Activated CD8-positive, alpha-beta memory T cell treated with anti-CD3 and anti-CD28 coated beads, Interleukin-2, amount 10 ng/mL, durations not matched to agents 7 days and 5 days (primary cell): Measurements from ENCODE around the gene PHF12. TPM values are rescaled to one million over a fixed set of nuclear protein-coding genes. Genes with fewer than 3 reads are reported as not detected.

Experiments used
- ATAC-seq: fragments of 150-1000 bp; cut with Tn5 transposase; one replicate; pipeline ENCODE4 v1.10.0; 2021; ENCODE audit warnings: moderate library complexity
- CTCF ChIA-PET: fragments of 350-600 bp; sonication (Branson Sonifier 250); formaldehyde crosslinking; loops from one replicate; lab custom pipeline; 2021; ENCODE audit warnings: antibody characterized with exemption; lab: Charles Lee
- DNase-seq: peaks from one replicate; pipeline ENCODE4 v3.0.0-alpha.2; 2020
- H3K27ac Mint-ChIP-seq: one replicate; pipeline ENCODE4 v1.8.0; 2021; ENCODE audit warnings: mild to moderate bottlenecking, mixed read lengths
- H3K27me3 Mint-ChIP-seq: one replicate; pipeline ENCODE4 v1.8.0; 2021; ENCODE audit warnings: mixed read lengths
- H3K36me3 Mint-ChIP-seq: one replicate; pipeline ENCODE4 v1.8.0; 2021; ENCODE audit warnings: mild to moderate bottlenecking, mixed read lengths
- H3K4me1 Mint-ChIP-seq: one replicate; pipeline ENCODE4 v1.8.0; 2021; ENCODE audit warnings: mixed read lengths
- H3K4me3 Mint-ChIP-seq: one replicate; pipeline ENCODE4 v1.8.0; 2021; ENCODE audit warnings: mild to moderate bottlenecking, moderate library complexity, mixed read lengths
- H3K9me3 Mint-ChIP-seq: one replicate; pipeline ENCODE4 v1.8.0; 2022; ENCODE audit warnings: low read depth, mixed read lengths
- total RNA-seq, 2 experiments: library from RNA; stranded (reverse); gene quantifications; one replicate each; pipeline ENCODE4 v1.2.3, GENCODE V29; 2021

The PHF12 gene
- total RNA-seq, 2 experiments from 2014 or later, result 79.5 to 85.8 TPM

- H3K27me3 Mint-ChIP-seq, result no peaks in the 10 kb centered on the region
- no peak overlapping the region for H3K4me3 Mint-ChIP-seq
- H3K4me1 Mint-ChIP-seq, result peaks cover 42% of the 10 kb centered on the region
- H3K9me3 Mint-ChIP-seq, result no peaks in the 10 kb centered on the region
- CTCF ChIA-PET, result interaction anchor here (0.7 to 2.8 kb wide), 5 partner anchors 9 to 163 kb away, joined by 3 to 11 read pairs (median 3); partner anchors contain the start of gene TLCD1
- ATAC-seq (no peak), DNase-seq (no peak)
- peak overlapping the region; percentile 27 for H3K27ac Mint-ChIP-seq
- H3K36me3 Mint-ChIP-seq, result peaks cover 21% of the 10 kb centered on the region
These were observed 61.3 kb downstream of the PHF12 start for GRCh38 chr17:28889996-28890395.

GRCh38 chr17:28888832-28889231 lies 62.5 kb downstream of the PHF12 start:
- peaks cover 21% of the 10 kb centered on the region for H3K36me3 Mint-ChIP-seq
- CTCF ChIA-PET, result interaction anchor here (2.8 kb wide), 1 partner anchor 13 kb away, joined by 11 read pairs; no protein-coding TSS in a partner anchor
- no peak overlapping the region for H3K4me3 Mint-ChIP-seq
- no peak overlapping the region for H3K27ac Mint-ChIP-seq
- peaks cover 39% of the 10 kb centered on the region for H3K4me1 Mint-ChIP-seq
- no peak for ATAC-seq
- DNase-seq, result no peak
- no peaks in the 10 kb centered on the region for H3K9me3 Mint-ChIP-seq
- no peaks in the 10 kb centered on the region for H3K27me3 Mint-ChIP-seq

- Mint-ChIP-seq H3K4me3 (no peak overlapping the region), H3K27me3 (no peaks in the 10 kb centered on the region), H3K4me1 (peaks cover 30% of the 10 kb centered on the region), H3K9me3 (no peaks in the 10 kb centered on the region), H3K27ac (no peak overlapping the region), H3K36me3 (peaks cover 16% of the 10 kb centered on the region)
- CTCF ChIA-PET, result no interaction called here
- ATAC-seq, result no peak
- no peak for DNase-seq
These were observed 63.3 kb downstream of the PHF12 start for GRCh38 chr17:28887871-28888471.

- DNase-seq (no peak), ATAC-seq (no peak)
- H3K27ac Mint-ChIP-seq, result no peak overlapping the region
- no peaks in the 10 kb centered on the region for H3K27me3 Mint-ChIP-seq
- peaks cover 17% of the 10 kb centered on the region for H3K36me3 Mint-ChIP-seq
- CTCF ChIA-PET, result interaction anchor here (1.0 to 2.3 kb wide), 2 partner anchors 18 to 122 kb away, joined by 3 to 6 read pairs; no protein-coding TSS in a partner anchor
- H3K4me1 Mint-ChIP-seq, result peaks cover 14% of the 10 kb centered on the region
- no peaks in the 10 kb centered on the region for H3K9me3 Mint-ChIP-seq
- H3K4me3 Mint-ChIP-seq, result no peak overlapping the region
These were observed 65.4 kb downstream of the PHF12 start for GRCh38 chr17:28885951-28886350.

- Mint-ChIP-seq H3K27me3 (no peaks in the 10 kb centered on the region), H3K27ac (peak overlapping the region; percentile 1), H3K36me3 (peaks cover 15% of the 10 kb centered on the region), H3K4me3 (no peak overlapping the region), H3K9me3 (no peaks in the 10 kb centered on the region), H3K4me1 (peaks cover 9% of the 10 kb centered on the region)
- CTCF ChIA-PET, result interaction anchor here (0.8 to 2.3 kb wide), 3 partner anchors 14 to 122 kb away, joined by 3 to 6 read pairs (median 3); no protein-coding TSS in a partner anchor
- ATAC-seq, result no peak
- DNase-seq, result no peak
These were observed 66.0 kb downstream of the PHF12 start for GRCh38 chr17:28885363-28885762.

GRCh38 chr17:28883967-28884702 lies 67.2 kb downstream of the PHF12 start:
- Mint-ChIP-seq H3K4me1 (peaks cover 2% of the 10 kb centered on the region), H3K36me3 (peaks cover 15% of the 10 kb centered on the region), H3K27ac (no peak overlapping the region), H3K9me3 (no peaks in the 10 kb centered on the region), H3K4me3 (no peak overlapping the region), H3K27me3 (no peaks in the 10 kb centered on the region)
- ATAC-seq (no peak), DNase-seq (no peak)
- CTCF ChIA-PET, result interaction anchor here (0.8 to 1.0 kb wide), 2 partner anchors 13 to 120 kb away, joined by 3 read pairs; no protein-coding TSS in a partner anchor

GRCh38 chr17:28882154-28882895 lies 69.0 kb downstream of the PHF12 start:
- no peaks in the 10 kb centered on the region for H3K27me3 Mint-ChIP-seq
- CTCF ChIA-PET, result interaction anchor here (1.0 to 1.1 kb wide), 2 partner anchors 20 to 33 kb away, joined by 4 to 6 read pairs; partner anchors contain the start of gene DHRS13
- no peak for DNase-seq
- peaks cover 24% of the 10 kb centered on the region for H3K36me3 Mint-ChIP-seq
- no peak for ATAC-seq
- no peak overlapping the region for H3K27ac Mint-ChIP-seq
- H3K9me3 Mint-ChIP-seq, result no peaks in the 10 kb centered on the region
- H3K4me1 Mint-ChIP-seq, result peaks cover 6% of the 10 kb centered on the region
- H3K4me3 Mint-ChIP-seq, result no peak overlapping the region

- ATAC-seq, result no peak
- H3K36me3 Mint-ChIP-seq, result peaks cover 24% of the 10 kb centered on the region
- no peak for DNase-seq
- no peak overlapping the region for H3K4me3 Mint-ChIP-seq
- peaks cover 6% of the 10 kb centered on the region for H3K4me1 Mint-ChIP-seq
- no peak overlapping the region for H3K27ac Mint-ChIP-seq
- no peaks in the 10 kb centered on the region for H3K27me3 Mint-ChIP-seq
- CTCF ChIA-PET, result no interaction called here
- no peaks in the 10 kb centered on the region for H3K9me3 Mint-ChIP-seq
These were observed 69.7 kb downstream of the PHF12 start for GRCh38 chr17:28881533-28882056.

- H3K4me3 Mint-ChIP-seq, result no peak overlapping the region
- CTCF ChIA-PET, result no interaction called here
- no peak for DNase-seq
- H3K36me3 Mint-ChIP-seq, result peaks cover 24% of the 10 kb centered on the region
- no peaks in the 10 kb centered on the region for H3K27me3 Mint-ChIP-seq
- H3K9me3 Mint-ChIP-seq, result no peaks in the 10 kb centered on the region
- peaks cover 16% of the 10 kb centered on the region for H3K4me1 Mint-ChIP-seq
- ATAC-seq, result no peak
- no peak overlapping the region for H3K27ac Mint-ChIP-seq
These were observed 70.8 kb downstream of the PHF12 start for GRCh38 chr17:28880572-28880945.

- Mint-ChIP-seq H3K4me3 (no peak overlapping the region), H3K36me3 (peaks cover 24% of the 10 kb centered on the region), H3K9me3 (no peaks in the 10 kb centered on the region), H3K27me3 (no peaks in the 10 kb centered on the region), H3K4me1 (peaks cover 18% of the 10 kb centered on the region), H3K27ac (no peak overlapping the region)
- DNase-seq (no peak), ATAC-seq (no peak)
- CTCF ChIA-PET, result interaction anchor here (1.5 to 2.0 kb wide), 3 partner anchors 15 to 117 kb away, joined by 5 to 14 read pairs (median 5); no protein-coding TSS in a partner anchor
These were observed 71.3 kb downstream of the PHF12 start for GRCh38 chr17:28879886-28880571.

GRCh38 chr17:28878981-28879380 lies 72.3 kb downstream of the PHF12 start:
- Mint-ChIP-seq H3K36me3 (peaks cover 24% of the 10 kb centered on the region), H3K27ac (no peak overlapping the region), H3K9me3 (no peaks in the 10 kb centered on the region), H3K4me1 (peaks cover 20% of the 10 kb centered on the region), H3K4me3 (no peak overlapping the region), H3K27me3 (no peaks in the 10 kb centered on the region)
- DNase-seq, result no peak
- CTCF ChIA-PET, result interaction anchor here (1.0 to 2.0 kb wide), 5 partner anchors 16 to 116 kb away, joined by 3 to 14 read pairs (median 5); partner anchors contain the start of gene FAM222B
- no peak for ATAC-seq

- Mint-ChIP-seq H3K4me3 (no peak overlapping the region), H3K27ac (no peak overlapping the region), H3K27me3 (no peaks in the 10 kb centered on the region), H3K9me3 (no peaks in the 10 kb centered on the region), H3K36me3 (peaks cover 23% of the 10 kb centered on the region), H3K4me1 (peaks cover 20% of the 10 kb centered on the region)
- no peak for ATAC-seq
- DNase-seq, result no peak
- CTCF ChIA-PET, result interaction anchor here (1.0 to 2.0 kb wide), 5 partner anchors 16 to 115 kb away, joined by 3 to 14 read pairs (median 5); partner anchors contain the start of gene FAM222B
These were observed 73.0 kb downstream of the PHF12 start for GRCh38 chr17:28878158-28878910.
